Stimulated activated CD4-positive, alpha-beta T cell treated with anti-CD3 and anti-CD28 coated beads, Interleukin-12 subunit alpha, Interleukin-12 subunit beta, amount 100 ng/mL, for 4 hours (primary cell): Measurements from ENCODE around the gene THAP4.
A peak's percentile ranks its signal among the peaks of the same experiment; 100 is the strongest.

Experiments used
- DNase-seq: peaks from one replicate; pipeline ENCODE4 v3.0.0-alpha.2; 2020

The THAP4 gene

DNA sequence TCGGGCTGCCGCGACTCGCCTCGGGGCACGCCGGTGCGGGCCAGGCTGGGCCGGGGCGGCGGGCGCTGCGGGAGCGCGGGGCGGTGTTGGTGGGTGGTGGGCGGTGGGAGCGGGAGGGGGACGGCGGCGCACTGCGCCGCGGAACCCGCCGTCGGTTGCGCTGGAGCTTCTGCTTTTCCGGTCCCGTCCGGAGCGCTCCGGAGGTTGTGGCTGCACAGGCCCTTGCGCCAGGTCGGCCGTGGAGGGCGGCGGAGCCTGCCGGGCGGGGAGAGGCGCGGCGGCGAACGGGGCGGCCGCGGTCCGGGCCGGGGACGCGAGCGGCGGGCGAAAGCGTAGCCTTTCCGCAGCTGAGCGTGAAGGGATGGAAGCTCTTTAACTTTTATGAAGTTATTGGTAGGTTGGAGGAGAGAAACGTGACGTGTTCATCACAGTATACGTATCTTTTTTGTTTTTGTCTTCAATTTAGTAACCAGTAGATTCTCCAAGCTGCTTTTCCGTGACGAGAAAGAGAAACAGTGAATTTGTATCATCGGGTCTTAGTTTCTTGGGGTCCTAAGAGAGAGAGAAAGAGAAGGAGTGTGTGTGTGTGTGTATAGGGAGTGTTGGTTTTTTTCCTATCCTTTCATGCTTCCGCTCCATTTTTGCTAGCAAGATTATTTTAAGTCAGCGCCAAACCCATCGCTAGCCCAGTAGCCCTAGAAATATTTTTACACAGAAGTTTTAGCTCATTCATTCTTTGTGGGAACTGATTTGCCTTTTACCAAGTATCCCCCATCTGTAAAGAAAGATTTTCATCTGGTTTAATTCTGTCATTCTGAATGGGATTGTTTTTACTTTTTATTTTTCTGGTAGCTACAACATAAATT lies 1.1 kb upstream of the THAP4 start:
- DNase-seq: peak; percentile 58

DNA sequence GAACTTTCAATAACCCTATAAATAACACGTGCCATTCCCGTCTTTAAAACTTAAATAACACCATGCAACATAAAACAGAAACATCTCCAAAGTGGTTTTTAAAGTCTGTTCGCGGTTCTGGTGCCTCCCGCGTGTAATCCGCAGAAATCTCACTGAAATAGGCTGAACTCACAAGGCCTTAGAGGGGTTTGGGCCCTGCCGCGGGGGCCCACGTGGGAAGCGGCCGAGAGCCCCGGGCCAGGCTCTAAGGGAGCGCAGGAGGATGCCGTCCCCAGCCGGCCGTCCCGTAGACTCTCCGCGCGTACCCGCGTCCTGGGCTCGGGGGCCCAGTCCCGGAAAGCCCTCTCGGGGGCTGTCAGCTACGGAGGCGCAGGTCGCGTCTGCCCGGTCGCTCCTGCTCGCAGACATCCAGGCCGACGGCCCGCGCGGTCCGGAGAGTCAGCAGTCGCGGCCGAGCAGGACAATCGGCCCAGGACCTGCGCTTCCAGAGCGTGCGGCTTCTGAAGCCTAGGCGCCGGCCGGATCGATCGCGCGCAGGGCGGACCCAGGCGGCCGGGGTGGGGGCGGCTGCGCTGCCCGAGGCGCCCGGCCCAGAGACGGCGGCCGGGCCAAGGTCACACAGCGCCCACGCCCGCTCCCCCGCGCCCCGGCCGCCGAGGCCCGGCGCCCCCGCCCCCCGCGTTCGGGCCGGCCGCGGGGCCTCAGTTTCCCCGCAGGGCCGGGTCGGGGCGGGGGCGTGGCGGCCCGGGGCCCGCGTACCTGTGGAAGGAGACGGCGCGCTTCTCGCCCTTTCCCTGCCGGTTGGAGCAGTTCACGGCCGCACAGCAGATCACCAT lies 558 bp downstream of the THAP4 start:
- peak; percentile 32 for DNase-seq

DNA sequence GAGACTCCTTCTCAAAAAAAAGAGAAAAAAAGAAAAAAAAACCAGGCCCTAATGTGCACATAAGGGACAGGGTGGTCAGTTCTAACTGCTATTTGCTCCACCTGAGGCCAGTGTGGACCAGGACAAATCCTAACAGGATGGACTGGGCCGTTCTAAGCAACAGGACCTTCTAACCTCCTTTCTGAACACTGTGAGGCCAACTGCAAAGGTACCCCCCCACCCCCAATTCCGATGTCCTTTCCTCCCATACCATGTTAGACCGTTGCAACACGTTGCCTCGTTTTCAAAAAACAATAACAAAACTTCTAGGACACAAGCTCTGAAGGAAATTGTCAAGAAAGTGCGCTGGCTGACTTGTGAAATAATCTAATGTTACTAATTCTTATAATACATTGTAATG lies 1.2 kb downstream of the THAP4 start:
- DNase-seq: no peak

DNA sequence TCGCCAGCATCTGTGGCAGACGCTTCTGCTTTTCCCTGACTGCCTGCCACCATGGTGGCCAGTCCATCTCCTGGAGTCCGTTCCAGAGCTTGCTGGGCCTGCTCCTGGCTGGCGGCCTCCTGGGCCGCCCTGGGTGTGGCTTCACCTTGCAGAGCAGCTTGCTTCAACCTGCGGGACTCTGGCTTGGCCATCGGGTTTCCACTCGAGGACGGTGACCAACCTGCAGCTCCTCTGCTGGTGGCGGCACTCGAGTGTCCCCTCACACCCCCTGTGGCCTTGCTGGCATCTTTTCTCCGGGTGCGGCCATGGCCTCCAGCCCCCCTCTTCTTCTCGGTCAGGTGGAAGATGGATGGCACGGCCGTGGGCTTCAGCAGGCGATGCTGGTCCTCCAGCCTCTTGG lies 3.4 kb downstream of the THAP4 start:
- DNase-seq: no peak

DNA sequence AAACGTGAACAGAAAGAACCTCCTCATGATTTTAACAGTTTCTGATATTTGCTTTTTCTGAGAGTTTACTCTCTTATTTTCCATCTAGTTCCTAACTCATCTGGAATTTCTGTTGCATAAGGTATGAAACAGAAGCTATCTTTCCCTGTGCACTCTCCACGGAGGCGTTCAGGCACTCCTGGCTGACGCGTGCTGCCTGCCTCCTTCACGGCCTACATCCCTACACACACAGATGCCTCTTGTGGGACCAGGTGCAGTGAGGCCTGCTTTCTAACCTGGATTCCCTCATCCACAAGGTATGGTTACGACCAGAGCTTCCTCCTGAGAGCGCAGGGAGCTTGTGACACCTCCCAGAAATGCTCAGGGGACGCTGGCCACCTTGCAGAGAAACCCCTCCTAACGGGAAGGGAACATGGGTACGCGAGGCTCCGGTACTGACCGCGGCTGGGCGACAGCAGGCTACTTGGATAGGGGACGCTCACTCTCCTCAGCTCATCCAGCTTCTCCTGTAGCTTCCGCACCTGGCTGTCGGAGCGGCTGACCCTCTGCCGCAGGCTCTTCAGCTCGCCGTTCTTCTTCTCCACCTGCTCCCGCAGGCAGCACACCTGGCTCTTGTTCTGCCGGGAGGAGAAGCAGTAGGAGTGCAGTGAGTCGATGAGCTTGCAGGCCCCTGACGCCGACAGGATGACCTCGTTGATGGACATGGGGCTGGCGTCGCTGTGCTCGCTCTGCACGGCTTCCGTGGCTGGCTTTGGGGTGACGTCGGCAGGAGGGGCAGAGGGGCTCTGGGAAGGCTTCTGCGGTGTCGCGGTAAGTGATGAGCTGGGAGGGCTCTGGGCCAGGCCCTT lies 4.3 kb downstream of the THAP4 start:
- no peak for DNase-seq

DNA sequence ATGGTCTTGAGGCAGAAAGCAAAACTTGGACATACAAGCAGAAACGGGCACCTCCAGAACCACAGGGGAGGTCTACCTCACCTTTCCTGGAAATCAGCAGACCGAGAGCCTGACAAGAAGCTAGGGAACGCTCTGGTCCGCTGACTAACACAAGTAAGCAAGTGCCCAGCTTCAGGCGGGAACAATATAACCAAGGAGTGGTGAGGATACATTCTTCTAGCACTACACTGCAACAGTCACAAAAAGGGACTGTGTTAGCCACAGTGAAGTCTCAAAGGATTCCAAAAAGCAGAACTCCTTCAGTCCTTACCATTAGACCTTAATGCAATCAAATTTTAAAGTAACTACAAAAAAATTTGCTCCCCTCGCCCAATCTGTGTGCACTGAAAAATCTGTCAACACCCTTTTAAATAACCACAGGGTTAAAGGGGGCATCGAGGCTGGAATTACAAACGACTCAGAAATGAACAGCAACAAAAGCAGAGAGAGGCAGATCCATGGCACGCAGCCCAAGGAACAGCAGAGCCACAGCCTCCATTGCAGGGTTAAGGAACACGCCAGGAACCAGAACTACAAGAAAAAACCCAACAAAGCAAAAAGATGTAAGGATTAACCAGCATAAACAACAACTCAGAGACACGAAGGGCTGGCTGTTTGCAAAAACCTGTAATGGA lies 7.1 kb downstream of the THAP4 start:
- no peak for DNase-seq

DNA sequence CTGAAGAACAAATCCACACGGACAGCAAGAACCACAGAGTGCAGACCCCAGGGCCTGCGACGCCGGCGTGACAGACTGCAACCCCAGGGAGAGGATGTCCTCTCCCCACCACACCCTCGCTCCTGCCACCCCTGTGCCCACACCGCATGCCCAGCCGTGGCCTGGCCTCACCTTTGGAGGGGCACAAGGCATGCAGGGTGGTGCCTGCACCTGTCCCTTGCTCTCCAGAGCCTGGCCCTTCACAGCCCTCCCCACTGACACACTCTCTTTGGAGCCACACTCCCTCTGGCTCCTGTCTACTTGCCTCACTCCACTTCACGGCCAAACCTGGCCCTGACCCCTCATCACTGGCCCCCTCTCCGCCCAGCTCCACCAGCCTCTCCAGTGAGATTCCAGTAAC lies 9.3 kb downstream of the THAP4 start:
- DNase-seq: no peak

DNA sequence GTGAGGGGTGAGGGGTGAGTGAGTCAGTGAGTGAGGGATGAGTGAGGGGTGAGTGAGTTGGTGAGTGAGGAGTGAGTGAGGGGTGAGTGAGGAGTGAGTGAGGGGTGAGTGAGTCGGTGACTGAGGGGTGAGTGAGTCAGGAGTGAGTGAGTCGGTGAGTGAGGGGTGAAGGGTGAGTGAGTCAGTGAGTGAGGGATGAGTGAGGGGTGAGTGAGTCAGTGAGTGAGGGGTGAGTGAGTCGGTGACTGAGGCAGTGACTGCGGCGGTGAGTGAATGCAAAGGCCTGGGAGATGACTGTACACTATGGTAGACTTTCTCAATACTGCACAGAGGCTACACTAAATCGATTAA lies 16.6 kb downstream of the THAP4 start:
- DNase-seq: peak; percentile 25

DNA sequence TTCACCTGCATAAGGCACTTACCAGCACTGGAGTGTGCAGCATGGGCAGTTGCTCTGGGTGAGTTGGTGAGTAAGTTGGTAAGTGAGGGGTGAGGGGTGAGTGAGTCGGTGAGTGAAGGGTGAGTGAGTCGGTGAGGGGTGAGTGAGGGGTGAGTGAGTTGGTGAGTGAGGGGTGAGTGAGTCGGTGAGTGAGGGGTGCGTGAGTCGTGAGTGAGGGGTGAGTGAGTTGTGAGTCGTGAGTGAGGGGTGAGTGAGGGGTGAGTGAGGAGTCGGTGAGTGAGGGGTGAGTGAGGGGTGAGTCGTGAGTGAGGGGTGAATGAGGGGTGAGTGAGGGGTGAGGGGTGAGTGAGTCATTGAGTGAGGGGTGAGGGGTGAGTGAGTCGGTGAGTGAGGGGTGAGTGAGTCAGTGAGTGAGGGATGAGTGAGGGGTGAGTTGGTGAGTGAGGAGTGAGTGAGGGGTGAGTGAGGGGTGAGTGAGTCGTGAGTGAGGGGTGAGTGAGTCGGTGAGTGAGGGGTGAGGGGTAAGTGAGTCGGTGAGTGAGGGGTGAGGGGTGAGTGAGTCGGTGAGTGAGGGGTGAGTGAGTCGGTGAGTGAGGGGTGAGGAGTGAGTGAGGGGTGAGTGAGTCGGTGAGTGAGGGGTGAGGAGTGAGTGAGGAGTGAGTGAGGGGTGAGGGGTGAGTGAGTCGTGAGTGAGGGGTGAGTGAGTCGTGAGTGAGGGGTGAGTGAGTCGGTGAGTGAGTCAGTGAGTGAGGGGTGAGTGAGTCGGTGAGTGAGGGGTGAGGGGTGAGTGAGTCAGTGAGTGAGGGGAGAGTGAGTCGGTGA lies 17.1 kb downstream of the THAP4 start:
- no peak for DNase-seq

DNA sequence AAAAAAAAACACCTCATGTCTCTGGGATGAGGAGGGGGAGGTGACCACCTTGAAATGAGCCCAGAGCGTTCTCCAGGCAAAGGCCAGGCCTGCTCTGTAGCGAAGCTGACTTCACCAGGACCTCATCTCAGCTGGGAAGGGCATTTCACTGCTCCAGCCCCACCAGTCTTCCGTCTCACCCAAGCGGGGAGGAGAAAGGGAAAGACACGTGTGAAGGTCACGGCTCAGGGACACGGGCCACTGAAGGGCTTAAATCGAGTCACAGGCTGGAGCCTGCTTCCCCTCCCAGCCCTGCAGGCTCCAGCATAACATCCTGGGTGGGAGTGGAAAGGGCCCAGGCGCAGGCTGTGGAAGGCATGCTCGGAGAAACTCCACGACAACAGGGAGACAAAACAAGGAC lies 18.1 kb downstream of the THAP4 start:
- DNase-seq: no peak

DNA sequence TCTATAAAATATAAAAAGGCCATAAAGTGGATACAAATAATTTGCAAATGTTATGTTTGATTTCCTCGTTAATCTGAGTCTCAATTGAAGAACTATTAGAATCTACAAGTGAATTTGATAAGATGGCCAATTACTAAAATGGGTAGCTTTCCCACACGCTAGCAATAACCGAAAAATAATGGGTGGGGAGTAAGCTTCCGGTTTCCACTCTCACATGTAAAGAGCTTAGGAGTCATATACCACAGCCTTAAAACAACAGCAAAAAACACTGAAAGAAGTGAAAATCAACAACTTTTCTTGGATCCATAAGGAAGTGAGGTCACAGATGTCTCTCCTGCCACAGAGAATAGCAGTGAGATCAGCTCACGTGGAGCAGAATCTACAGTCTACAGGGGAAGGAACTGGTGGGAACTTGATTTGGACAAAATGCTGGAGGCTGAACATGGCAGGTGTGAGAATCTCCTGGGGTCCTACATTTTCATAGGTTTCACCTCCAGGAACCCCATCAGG lies 18.6 kb downstream of the THAP4 start:
- no peak for DNase-seq

DNA sequence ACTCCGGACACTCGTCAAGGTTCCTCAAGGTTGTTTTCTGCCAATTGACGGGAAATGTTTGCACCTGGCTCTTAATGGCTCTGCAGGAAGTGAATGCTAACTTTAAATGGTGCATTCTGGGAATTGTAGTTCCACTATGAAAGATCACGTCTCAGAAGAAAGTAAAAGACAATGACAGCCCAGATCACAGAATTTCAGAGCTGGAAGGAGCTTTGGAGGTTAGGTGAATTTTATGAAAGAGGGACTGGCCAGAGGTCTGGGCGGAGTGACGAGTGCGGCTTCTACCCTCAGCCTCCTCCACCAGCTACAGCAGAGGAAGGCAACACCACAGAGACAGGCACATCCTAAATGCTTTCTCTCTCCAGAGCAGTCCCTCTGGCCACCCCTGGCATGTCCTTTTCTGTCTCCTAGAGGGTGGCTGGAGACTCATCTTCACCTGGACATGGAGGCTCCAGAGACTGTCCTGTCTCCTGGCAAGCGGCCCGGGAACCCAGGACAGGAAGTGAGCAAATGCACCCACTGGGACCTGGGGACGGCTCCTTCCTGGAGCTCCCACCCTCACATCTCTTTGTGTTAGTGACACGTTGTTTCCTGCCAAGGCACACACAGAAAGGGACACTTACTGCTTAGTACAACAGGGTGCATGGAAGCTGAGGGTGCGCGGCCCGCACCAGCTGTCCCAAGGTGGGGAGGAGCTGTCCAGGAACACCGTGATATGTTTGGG lies 19.4 kb downstream of the THAP4 start:
- DNase-seq: no peak

DNA sequence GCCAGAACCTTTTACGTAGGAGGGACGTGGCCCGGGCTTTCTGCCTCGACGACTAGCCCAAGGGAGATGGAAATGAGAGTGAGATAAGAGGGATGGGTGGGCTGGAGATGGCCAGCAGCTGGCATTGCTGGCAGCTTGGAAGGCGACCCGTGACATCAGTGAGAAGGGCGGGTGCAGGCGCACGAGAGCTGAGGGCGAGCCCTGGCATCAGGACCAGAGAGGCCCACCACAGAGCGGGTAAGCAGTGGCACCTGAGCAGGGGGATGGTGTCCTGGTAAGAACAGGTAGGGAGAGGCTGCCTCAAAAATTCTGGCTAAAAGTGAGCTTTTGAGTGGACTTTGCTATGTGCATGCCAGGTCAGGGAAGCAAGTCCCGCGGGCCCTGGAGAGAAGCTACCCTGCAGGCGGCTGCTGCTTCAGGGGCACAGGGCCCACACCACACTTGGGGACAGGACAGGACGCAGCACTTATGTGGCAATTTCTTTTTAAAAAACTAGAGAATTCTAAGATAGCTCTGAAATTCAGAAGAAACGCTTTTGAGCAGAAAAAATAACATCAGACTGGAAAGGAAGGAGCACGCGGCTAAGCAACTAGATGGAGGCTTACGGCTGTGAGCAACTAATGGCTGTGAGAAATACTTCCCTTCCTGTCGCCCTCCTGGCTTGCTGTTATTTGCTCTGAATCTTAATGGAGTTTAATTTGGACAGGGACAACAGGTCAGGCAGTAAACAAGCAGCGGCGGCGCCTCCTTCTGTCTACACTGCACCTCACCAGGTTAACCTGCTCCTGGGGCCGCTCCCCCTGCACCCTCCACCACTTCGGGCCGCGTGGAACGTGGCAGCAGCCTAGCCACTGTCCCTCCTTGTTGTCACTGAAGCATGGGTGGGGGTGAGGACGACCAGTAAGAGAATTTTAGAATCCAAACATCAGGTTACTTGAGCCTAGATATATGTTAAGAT lies 20.5 kb downstream of the THAP4 start:
- DNase-seq: no peak

DNA sequence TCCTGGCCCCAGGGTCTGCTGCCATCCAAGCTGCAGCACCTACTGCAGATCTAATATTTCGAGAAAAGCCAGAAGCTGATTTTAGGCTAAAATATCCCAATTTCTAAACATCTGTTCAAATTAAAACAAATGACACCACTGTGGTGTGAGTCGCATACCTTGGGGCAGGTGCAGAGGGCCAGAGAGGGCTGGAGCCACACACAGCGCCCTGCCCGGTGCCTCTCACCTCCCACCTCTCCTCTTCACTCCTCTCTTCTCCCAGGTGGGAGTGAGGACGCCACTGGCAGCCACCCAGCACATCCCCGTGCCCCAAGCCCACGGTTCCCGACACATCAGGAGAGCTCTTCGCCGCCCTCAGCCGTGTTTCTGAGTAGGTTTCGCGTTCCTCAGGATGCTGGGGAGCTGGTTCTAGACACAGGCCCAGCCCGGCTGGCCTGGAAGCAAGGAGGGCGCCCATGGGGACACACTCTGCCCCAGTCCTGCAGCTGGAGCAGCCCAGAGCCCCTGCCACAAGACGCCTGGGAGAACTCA lies 21.4 kb downstream of the THAP4 start:
- no peak for DNase-seq

DNA sequence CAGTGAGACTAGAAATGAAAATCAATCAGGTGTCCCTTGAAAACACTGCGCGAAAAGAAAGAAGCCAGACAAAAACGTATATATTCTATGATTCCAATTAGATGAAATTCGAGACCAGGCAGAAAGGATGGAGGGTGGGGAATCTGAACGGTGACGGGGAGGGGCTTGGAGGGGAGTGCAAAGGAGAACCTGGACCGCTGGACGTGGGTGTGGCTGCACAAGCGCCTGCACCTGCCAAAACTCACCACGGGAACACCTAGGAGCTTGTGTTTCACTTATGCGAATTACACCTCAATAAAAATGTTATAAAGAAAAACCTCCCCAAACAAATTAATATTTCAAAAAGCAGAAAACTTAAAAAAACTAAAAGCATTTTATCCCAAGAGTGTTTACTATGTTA lies 21.9 kb downstream of the THAP4 start:
- no peak for DNase-seq

DNA sequence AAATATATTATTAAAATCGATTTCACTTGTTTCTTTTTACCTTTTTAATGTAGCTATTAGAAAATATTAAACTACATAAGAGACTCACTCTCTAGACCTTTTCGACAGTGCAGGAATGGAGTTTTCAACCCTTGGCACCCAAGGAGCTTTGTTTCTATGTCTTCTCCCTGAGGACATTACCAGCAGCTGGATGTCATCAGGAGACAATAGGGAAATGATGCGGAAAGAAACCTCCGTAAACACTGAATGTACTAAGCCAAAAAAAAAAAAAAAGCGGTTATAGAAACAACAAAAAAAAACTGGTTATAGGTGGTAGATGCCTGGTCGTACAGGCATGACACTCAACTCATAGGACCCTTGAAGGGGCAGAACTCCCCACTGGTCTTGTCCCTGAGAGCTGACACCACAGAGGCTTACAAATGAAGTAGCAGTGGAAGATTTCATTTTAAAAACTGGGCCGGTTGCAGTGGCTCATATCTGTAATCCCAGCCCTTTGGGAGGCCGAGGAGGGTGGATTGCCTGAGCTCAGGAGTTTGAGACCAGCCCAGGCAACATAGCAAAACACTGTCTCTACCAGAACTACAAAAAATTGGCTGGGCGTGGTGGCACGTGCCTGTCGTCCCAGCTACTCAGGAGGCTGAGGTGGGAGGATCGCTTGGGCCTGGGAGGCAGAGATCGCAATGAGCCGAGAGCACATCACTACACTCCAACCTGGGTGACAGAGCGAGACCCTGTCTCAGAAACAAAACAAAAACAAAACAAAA lies 23.8 kb downstream of the THAP4 start:
- no peak for DNase-seq

DNA sequence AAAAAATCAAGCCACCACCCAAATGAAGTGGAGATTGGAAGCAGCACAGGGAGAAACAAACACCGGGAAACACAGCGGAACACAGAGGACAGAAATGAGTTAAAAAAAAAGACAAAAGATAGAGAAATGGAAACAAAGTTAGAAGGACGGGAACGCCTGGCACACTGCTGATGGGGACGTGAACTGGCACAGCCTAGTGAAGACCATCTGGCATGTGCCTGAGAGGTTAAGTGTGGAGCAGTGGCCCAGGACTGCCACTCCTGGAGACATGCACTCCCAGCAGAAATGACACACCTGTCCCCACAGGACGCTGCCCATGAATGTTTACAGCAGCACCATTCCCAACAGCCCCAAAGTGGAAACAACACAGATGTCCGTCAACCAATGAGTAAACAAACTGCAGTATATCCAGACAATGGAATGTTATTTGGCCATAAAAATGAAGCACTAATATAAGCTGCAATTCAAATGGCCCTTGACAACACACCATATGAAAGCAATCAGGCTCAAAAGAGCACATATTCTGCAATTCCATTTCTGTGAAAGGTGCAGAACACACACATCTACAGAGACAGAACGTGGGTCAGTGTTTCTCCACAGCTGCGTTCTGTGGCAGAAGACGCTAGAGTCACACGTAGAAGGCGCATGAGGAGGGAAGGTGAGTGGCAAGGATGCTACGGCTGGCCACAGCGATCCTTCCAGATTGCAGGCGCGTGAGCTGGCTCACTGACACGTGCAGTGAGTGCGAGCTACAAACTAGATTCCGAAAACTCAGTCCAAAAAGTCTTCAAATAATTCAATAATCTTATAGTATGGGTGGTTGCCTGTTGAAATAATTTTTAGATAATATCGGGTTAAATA lies 24.6 kb downstream of the THAP4 start:
- DNase-seq: no peak

DNA sequence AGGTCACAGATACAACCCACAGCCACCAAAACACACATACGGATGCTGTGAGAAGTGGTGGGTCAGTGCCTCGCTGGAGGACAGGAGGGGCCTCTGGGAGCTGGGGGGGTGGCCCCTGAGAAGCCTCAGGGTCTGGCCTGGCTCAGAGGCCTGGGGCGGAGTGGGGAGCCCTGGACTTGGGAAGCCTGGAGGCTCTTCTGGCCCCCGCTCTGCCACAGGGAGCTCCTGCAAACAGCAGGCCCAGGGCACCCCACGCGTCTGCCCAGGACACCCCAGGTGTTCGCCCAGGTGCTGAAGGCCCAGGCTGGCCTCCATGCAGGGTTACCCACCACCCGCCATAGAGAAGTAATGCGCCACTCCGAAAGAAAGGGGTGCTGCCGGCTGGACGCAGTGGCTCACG lies 25.9 kb downstream of the THAP4 start:
- no peak for DNase-seq
